DOHH2 (cell line): Measurements from ENCODE around the gene MAK.
"Not testable (repeated sequence)": the region's sequence is repeated elsewhere in the genome, so short reads cannot be mapped to it uniquely, and the experiment has no call there.

Experiments
- H3F3A ChIP-seq: fragments of 200-600 bp; sonication (generic), shearing (Covaris generic); 2 replicates; pipeline ENCODE4 v1.6.0; 2016; ENCODE audit warnings: antibody characterized with exemption, mild to moderate bottlenecking; ENCODE audit not compliant: control insufficient read depth, insufficient read depth
- H3K27ac ChIP-seq: fragments of 200-600 bp; sonication (generic); 2 replicates; pipeline ENCODE4 v1.5.1; 2014; ENCODE audit warnings: low read depth, mild to moderate bottlenecking, low read length, moderate library complexity
- H3K27me3 ChIP-seq: fragments of 200-600 bp; sonication (generic); 2 replicates; pipeline ENCODE4 v1.6.1; 2014; ENCODE audit warnings: mild to moderate bottlenecking, low read length, mixed read lengths; ENCODE audit not compliant: control insufficient read depth
- H3K36me3 ChIP-seq: fragments of 200-600 bp; sonication (generic); 2 replicates; pipeline ENCODE4 v1.6.1; 2014; ENCODE audit warnings: mild to moderate bottlenecking, low read length, moderate library complexity, mixed read lengths; ENCODE audit not compliant: control insufficient read depth
- H3K4me1 ChIP-seq: fragments of 200-600 bp; sonication (generic); 2 replicates; pipeline ENCODE4 v1.6.1; 2014; ENCODE audit warnings: mild to moderate bottlenecking, low read length, mixed read lengths; ENCODE audit not compliant: control insufficient read depth
- H3K4me2 ChIP-seq: fragments of 200-600 bp; sonication (generic); 2 replicates; pipeline ENCODE4 v1.6.0; 2014; ENCODE audit warnings: mild to moderate bottlenecking, low read length, moderate library complexity
- H3K4me3 ChIP-seq: fragments of 200-600 bp; sonication (generic); 2 replicates; pipeline ENCODE4 v1.5.1; 2014; ENCODE audit warnings: mild to moderate bottlenecking, low read length, mixed read lengths
- H3K79me2 ChIP-seq: fragments of 200-600 bp; sonication (generic); 2 replicates; pipeline ENCODE4 v1.6.1; 2014; ENCODE audit warnings: mild to moderate bottlenecking, low read length, mixed read lengths; ENCODE audit not compliant: control insufficient read depth
- H3K9me2 ChIP-seq: fragments of 200-600 bp; sonication (generic); replicated peaks from 2 replicates; pipeline ENCODE4 v1.6.1; 2014; ENCODE audit warnings: mild to moderate bottlenecking, low read length, mixed read lengths; ENCODE audit not compliant: control insufficient read depth
- H3K9me3 ChIP-seq: fragments of 200-600 bp; sonication (generic); 2 replicates; pipeline ENCODE4 v1.6.1; 2014; ENCODE audit warnings: antibody characterized with exemption, low read length, mixed read lengths; ENCODE audit not compliant: control insufficient read depth, insufficient read depth
- H4K20me1 ChIP-seq: fragments of 200-600 bp; sonication (generic); 2 replicates; pipeline ENCODE4 v1.6.0; 2014; ENCODE audit warnings: low read depth, mild to moderate bottlenecking, antibody characterized with exemption, low read length, moderate library complexity; ENCODE audit not compliant: control insufficient read depth, insufficient read depth
- EZH2phosphoT487 ChIP-seq: fragments of 200-600 bp; sonication (generic); IDR thresholded peaks from 2 replicates; pipeline ENCODE4 v1.6.1; 2017; ENCODE audit warnings: borderline replicate concordance, mild to moderate bottlenecking, antibody characterized with exemption, low read length, moderate library complexity, mixed read lengths
- TF ChIP-seq, protein P1 (sequence below): fragments of 200-600 bp; sonication (generic); IDR thresholded peaks from one replicate; pipeline ENCODE4 v1.5.1; 2014; ENCODE audit warnings: antibody characterized with exemption, mild to moderate bottlenecking, low read depth, low read length; ENCODE audit not compliant: poor library complexity, severe bottlenecking

The MAK gene

DNA sequence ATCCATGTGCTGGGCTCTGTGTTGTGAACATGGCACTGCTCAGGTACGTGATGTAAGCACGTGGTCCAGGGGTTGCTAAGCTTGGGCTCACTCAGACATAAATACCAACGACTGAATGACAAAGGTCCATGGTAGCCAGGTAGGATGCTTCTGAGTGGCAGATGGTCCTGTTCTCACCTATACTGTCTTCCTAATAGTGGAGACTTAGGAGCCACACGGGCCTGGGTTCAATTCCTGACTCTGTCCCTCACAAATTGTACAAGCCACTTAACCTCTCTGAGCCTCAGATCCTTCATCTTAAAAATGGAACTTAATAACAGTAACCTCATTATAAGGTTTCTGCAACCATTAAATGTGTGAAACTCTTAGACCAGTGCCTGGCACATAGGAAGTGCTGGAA lies 36.7 kb upstream of the MAK start:
- Histone ChIP-seq H3K9me2 (no peaks in the 10 kb centered on the region), H3K9me3 (no peaks in the 10 kb centered on the region), H3K4me3 (no peak overlapping the region), H3K36me3 (no peaks in the 10 kb centered on the region), H3K27ac (no peak overlapping the region), H3K79me2 (no peaks in the 10 kb centered on the region), H3K4me2 (no peak overlapping the region), H4K20me1 (no peaks in the 10 kb centered on the region), H3F3A (no peaks in the 10 kb centered on the region), H3K27me3 (no peaks in the 10 kb centered on the region), H3K4me1 (no peaks in the 10 kb centered on the region)
- TF ChIP-seq, protein P1, sequence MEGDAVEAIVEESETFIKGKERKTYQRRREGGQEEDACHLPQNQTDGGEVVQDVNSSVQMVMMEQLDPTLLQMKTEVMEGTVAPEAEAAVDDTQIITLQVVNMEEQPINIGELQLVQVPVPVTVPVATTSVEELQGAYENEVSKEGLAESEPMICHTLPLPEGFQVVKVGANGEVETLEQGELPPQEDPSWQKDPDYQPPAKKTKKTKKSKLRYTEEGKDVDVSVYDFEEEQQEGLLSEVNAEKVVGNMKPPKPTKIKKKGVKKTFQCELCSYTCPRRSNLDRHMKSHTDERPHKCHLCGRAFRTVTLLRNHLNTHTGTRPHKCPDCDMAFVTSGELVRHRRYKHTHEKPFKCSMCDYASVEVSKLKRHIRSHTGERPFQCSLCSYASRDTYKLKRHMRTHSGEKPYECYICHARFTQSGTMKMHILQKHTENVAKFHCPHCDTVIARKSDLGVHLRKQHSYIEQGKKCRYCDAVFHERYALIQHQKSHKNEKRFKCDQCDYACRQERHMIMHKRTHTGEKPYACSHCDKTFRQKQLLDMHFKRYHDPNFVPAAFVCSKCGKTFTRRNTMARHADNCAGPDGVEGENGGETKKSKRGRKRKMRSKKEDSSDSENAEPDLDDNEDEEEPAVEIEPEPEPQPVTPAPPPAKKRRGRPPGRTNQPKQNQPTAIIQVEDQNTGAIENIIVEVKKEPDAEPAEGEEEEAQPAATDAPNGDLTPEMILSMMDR = no peak
- no peak for TF ChIP-seq EZH2phosphoT487

DNA sequence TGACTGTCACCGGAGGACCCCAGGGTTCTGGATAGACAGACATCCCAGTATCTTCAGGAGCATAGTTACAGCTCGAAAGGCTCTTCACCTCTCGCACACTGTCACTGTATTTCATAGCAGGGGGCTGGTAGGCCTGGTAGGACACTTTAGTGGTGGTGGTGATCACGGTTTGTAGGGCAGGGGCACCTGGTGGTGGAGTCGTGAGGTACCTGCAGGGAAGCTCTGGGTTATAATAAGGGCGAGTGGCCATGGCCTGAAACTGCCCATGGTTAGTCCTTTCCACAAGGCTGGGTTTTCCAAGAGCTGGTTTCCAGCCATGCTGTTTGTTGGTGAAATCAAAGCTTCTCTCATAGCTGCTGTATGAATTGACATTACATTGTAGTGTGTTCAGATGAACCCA lies 35.9 kb upstream of the MAK start:
- TF ChIP-seq, protein P1 = no peak
- TF ChIP-seq EZH2phosphoT487 = no peak
- Histone ChIP-seq H3K4me1 (no peaks in the 10 kb centered on the region), H3K9me2 (no peaks in the 10 kb centered on the region), H3K27ac (no peak overlapping the region), H3K79me2 (no peaks in the 10 kb centered on the region), H3K9me3 (no peaks in the 10 kb centered on the region), H3K4me3 (no peak overlapping the region), H3K36me3 (no peaks in the 10 kb centered on the region), H3K27me3 (no peaks in the 10 kb centered on the region), H4K20me1 (no peaks in the 10 kb centered on the region), H3F3A (no peaks in the 10 kb centered on the region), H3K4me2 (no peak overlapping the region)

DNA sequence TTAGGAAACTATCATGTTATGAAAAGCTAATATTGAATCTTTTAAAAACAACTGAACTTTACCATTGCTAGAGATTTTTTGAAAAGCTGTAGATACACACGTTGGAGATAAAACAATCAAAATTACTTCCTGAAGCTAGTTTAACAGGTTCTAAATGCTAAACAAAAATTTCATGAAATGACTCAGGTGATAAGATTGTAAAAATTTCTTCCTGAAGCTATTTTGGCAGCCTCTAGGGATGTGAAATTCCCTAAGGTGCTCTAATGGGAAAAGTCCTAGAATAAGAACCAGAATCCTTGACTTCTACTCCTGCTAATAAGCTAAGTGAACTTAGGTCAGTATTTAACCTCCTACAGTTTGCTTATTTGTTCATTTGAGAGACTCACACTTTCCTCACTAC lies 35.0 kb upstream of the MAK start:
- Histone ChIP-seq H3K27me3 (no peaks in the 10 kb centered on the region), H3K79me2 (no peaks in the 10 kb centered on the region), H3K9me2 (no peaks in the 10 kb centered on the region), H3K36me3 (no peaks in the 10 kb centered on the region), H3K4me1 (no peaks in the 10 kb centered on the region), H3K27ac (no peak overlapping the region), H3K4me2 (no peak overlapping the region), H3F3A (no peaks in the 10 kb centered on the region), H4K20me1 (no peaks in the 10 kb centered on the region), H3K9me3 (no peaks in the 10 kb centered on the region), H3K4me3 (no peak overlapping the region)
- TF ChIP-seq, protein P1 = no peak
- TF ChIP-seq EZH2phosphoT487 = no peak

DNA sequence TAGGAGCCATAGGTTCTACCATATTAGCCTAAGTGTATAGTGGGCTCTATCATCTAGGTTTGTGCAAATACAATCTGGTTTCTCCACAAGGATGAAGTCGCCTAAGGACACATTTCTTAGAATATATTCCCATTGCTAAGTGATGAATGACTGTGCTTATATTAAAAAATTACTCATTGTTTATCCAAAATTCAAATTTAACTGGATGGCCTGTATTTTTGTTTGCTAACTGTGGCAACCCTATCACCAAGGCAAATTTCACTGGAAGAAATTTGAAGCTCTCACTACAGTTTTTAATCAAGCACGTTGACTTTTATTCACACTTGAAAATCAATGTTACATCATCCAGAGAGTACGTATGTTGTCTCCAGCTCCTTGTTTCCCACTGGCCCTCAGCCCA lies 29.6 kb upstream of the MAK start:
- no peaks in the 10 kb centered on the region for H3K4me1 ChIP-seq
- H3F3A ChIP-seq = no peaks in the 10 kb centered on the region
- H3K4me2 ChIP-seq = no peak overlapping the region
- no peaks in the 10 kb centered on the region for H3K79me2 ChIP-seq
- TF ChIP-seq EZH2phosphoT487 = no peak
- TF ChIP-seq, protein P1 = no peak
- no peaks in the 10 kb centered on the region for H3K9me2 ChIP-seq
- H3K36me3 ChIP-seq = no peaks in the 10 kb centered on the region
- H3K27me3 ChIP-seq = no peaks in the 10 kb centered on the region
- no peak overlapping the region for H3K27ac ChIP-seq
- H3K9me3 ChIP-seq = no peaks in the 10 kb centered on the region
- H3K4me3 ChIP-seq = no peak overlapping the region
- H4K20me1 ChIP-seq = no peaks in the 10 kb centered on the region

DNA sequence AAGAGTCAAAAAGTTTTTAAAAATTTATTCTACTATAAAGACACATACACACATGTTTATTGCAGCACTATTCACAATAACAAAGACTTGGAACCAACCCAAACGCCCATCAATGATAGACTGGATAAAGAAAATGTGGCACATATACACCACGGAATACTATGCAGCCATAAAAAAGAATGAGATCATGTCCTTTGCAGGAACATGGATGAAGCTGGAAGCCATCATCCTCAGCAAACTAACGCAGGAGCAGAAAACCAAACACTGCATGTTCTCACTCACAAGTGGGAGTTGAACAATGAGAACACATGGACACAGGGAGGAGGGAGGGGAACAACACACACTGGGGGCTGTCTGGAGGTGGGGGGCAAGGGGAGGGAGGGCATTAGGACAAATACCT lies 28.4 kb upstream of the MAK start:
- not testable (repeated sequence) for H3K9me2 ChIP-seq, H3K36me3 ChIP-seq, H3K79me2 ChIP-seq, H3K4me2 ChIP-seq, H3K9me3 ChIP-seq, H3K4me3 ChIP-seq, H3K4me1 ChIP-seq, H3F3A ChIP-seq, H4K20me1 ChIP-seq, H3K27me3 ChIP-seq, H3K27ac ChIP-seq
